GM18519 (cell line): ENCODE results near the gene CSNK2A3.

Experiments
- ATAC-seq: cut with Tn5 transposase; IDR thresholded peaks from one replicate; pipeline ENCODE4 v1.9.1; 2021; ENCODE audit warnings: mild to moderate bottlenecking, moderate library complexity; ENCODE audit not compliant: unreplicated experiment, low FRiP score

The CSNK2A3 gene

DNA sequence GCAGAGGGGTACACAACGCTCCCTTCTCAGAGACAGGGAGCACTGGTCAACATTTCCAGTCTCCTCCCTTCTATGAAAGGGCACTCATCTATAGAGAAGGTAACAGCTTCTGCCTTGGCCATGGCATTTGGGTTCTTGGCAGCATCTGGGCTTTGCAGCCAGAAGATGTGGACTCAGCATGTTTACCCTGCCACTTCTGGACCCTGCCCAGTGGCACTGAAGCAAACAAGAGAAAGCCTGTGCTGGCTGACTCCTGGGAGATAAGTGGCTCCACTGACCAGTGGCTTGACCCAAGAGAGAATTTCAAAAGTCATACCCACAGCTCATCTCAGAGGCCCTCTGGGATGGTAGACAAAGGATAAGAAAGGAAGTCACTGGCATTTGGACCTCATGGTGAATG is 8.0 kb downstream of the CSNK2A3 start:
- ATAC-seq, result no peak

DNA sequence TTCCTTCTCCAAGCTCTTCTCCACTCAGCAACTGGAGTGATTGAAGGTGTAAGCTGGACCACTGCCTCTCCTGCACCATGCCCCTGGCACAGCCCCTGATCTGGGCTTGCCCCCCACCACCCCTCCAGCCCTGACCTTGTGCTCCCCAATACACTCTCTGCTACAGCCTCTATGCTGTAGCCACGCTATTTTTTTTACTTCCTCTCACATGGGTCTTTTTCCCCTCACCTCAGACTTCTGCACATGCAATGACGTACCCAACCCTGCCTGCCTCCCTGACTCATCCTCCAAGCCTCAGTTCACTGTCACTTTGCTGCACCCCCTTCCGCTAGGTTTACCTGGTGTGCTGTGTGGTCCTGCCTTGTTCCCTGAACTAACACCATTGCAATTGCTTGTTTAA is 9.0 kb downstream of the CSNK2A3 start:
- ATAC-seq, result no peak

DNA sequence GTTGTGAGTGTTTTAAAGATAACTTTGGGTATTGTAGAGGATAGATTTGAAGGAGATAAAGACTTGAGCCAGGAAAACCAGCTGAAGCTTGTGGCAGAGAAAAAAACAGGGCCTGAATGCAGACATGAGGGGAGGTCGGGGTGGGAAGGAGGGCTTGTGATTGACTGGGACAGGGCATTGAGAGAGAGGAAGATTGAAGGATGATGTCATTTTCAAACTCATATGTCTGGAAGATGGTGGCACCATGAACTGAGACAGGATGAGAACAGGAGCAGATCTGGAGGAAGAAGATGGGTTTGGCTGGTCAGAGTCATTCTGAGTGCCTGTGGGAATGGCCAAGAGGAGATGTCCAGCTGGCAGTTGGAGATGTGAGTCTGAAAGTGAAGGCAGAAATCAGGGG is 14.7 kb downstream of the CSNK2A3 start:
- no peak for ATAC-seq

DNA sequence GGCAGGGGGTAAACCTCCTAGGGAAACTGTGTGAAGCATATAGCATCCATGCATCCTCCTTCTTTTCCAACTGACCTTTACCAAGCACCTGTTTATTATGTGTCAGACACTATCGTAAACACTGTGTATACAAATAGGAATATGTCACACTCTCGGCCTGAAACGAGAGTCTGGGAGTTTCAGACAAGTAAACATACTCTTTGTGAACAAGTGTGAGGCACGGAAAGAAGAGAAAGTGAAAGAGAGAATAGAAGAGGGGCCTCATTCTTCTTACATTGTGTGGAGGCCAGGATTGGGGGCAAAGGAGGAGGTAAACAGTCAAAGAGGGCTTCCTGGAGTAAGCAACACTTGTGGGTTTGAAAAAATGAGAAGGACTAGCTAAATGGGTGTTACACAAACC is 16.4 kb downstream of the CSNK2A3 start:
- no peak for ATAC-seq

DNA sequence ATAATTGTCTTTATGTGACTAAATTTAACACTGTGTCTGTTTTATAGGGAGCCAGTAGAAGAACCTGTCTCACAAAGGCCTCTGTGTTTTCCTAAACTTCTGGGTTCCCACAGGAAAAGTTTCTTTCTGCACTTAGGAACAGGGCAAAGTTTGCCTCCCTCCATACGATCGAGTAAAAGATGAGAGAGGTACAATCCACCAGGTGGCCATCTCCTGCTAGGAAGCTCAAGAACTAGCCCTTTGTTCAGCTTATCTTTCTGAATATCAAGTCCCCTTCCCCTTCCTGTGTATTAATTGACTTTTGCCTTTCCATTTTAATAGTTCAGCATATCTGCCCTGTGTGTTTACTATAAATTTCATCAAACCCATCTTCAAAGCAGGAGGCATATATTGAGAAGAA is 18.0 kb downstream of the CSNK2A3 start:
- ATAC-seq, result no peak

DNA sequence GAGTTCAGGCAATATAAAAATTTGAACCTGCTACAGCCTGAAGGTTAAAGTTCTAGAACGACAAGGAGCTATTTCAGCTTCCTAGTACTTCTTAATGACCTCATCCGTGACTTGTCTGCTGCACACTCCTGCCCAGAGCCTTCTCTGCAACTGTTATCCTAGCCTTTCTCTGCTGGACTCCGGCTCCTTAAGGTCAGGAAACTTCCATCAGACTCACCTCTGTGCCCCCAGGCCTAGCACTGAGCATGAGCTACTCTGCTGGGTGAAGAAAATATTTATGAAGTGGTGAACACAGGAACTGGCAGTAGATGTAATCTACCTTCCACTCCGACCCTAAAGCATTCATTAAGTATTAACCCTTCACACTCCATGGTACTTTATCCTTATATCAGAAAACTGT is 18.4 kb downstream of the CSNK2A3 start:
- ATAC-seq, result no peak

DNA sequence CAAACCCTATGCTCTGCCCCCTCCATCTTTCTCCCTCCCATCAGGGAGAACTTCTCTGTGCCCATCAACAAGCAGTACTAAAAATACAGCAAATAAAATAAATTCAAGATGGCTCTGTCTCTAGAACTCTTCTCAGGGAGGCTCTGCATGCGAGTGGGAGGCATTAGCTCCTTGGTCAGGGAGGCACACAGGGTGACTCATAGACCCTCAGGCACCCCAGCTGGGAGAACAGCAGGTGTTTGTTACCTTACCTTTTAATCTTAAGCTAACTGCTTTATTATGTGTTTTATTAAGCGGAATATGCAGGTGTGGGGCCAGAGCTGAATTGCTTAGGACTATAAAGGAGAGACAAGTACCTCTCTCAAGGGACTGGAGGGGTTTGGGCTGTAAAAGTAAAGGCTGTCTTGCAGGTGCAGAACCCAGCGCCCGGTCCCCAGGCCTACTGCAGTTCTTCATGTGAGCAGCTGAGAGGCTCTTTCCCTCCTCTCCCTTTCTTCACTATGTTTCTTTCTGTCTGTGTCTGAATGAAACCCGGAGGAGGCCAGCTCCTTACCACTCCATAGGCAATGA is 20.8 kb downstream of the CSNK2A3 start:
- no peak for ATAC-seq

DNA sequence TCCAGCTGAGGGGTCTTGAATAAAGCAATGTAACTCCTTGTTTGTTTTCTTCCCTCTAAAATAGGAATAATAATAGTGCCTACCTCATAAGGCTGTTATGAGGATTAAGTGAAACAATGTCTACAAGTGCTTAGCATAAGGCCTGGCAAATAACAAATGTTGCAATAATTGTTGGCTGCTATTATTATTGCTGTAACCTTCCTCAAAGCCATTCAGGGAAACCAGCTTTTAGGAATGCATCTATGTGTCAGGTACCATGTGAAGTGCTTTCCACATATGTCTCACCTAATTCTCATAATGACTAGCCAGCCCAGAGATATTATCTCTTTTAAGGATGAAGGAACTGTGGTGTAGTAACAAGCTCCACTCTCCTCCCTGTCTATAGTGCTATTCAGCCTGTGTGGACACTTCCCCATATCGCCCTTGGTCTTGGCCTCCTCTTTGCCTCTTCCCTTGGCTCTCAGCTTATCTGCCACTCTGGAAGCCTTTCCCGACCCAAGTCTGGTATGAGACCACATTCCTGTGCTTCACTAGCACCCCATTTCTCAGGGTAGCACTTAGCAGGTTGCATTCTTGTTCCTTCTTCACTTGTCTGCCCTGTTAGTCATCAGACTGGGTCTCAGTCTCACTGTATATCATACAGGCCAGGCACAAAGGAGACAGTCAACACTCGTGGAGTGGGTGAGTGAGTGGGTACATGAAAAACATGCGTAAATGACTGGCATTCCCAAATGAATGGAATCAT is 23.8 kb downstream of the CSNK2A3 start:
- ATAC-seq, result no peak

DNA sequence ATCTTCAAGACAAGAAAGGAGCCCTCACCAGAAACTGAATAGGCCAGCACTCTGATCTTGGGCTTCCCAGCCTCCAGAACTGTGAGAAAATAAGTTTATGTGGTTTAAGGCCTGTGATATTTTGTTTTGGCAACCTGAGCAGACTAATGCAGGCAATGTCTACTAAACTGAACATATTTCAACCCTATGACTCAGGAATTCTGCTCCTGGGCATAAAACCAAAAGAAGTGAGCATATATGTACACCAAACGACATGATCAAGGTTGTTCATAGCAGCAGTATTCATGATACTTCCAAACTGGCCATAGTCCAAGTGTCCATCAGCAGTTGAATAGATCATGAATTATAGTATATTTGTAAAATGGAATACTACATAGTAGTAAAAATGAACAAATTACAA is 29.0 kb downstream of the CSNK2A3 start:
- ATAC-seq, result no peak

DNA sequence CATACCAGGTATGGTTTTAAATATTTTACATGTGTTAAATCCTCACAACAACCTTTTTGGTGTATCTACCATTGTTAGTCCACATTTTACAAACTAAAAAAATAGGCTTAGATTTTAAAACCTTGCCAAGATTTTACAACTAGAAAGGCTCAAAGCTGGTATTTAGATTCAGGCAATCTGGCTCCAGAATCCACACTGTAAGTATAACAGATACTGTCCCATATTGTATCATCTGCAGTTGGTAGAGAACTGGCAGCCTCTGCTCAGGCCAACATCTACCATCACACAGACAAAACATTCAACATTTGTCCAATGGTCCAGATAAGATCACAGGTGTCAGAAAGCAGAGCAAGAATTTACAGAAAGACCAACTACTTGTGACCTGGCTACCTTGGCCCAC is 30.9 kb downstream of the CSNK2A3 start:
- ATAC-seq, result no peak

DNA sequence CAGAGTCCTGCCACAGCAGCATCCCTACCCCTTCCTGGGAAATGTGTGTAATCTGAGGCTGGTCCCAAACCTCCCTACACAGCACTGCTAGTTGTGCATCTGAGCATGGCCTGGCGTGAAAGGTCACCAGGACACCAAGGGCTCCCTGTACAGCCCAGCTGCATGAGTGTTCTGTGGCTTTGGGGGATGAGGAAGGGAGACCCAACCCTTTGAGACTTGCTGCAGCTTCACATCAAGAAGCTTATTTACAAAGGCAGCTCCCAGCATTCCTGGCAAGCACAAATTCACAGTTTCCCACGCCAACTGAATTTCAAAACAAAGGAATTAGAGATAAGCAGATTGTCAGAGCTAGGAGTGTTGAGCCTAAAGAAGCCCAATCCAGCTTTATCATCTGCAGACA is 32.2 kb downstream of the CSNK2A3 start:
- ATAC-seq, result no peak

DNA sequence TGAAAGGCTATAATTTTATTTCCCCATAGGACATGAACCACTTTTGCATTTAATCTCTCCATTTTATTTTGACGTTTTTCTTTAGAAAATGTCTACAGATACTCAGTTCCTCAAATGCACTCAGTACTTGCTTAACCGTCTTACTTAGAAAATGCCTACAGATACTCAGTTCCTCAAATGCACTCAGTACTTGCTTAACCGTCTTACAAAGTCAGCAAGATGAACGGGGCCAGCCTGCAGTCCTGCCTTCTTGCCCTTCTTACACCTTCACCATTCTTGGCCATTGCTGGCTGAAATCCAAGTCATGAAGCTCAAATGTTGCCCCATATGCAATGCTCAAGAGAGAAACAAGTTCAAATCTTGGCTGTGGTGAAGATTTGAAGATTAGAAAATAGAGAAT is 34.1 kb downstream of the CSNK2A3 start:
- peak; percentile 95 for ATAC-seq

DNA sequence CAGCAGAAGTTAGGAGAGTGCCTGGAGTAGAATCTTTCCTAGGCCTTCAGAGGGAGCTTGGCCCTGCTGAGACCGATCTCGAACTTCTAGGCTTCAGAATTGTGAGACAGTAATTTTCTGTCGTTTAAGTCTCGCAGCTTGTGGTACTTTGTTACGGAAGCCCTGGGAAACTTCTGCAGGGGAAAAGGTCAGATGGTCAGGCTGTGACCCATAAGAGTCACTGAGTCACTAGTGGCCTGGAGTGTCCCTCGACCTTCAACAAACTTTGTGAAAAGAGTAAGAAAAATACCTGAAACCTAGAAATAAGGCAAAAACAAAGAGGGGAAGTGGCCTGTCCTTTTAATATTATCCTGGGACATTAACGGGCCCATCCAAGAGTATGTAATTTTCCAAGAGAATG is 34.6 kb downstream of the CSNK2A3 start:
- ATAC-seq, result no peak

DNA sequence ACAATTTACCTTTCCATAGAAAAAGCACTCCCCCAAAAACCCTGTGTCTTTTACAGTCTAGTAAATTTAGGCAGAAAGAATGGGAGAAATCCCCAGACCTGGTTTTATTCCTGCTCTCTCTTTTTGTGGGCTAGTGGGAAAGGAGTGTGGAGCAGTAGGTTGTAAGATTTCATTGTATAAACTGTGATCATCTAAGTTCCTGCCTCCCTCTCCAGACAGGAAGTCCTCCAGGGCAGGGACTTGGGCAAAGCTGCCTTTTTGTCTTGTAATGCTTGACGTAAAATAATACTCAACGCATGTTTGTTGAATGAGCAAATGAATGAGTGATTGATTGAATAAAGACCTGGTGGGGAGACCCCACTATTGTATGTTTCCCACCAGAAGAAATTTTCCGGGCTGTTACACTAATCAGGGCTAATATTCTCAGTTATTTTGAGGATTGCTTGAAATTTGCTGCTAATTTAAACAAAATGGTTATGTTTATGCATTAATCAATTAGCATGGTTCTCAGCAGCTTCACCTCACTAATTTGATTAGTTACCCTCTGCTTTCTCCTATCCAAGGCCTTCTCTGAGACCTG is 36.3 kb downstream of the CSNK2A3 start:
- ATAC-seq, result no peak

DNA sequence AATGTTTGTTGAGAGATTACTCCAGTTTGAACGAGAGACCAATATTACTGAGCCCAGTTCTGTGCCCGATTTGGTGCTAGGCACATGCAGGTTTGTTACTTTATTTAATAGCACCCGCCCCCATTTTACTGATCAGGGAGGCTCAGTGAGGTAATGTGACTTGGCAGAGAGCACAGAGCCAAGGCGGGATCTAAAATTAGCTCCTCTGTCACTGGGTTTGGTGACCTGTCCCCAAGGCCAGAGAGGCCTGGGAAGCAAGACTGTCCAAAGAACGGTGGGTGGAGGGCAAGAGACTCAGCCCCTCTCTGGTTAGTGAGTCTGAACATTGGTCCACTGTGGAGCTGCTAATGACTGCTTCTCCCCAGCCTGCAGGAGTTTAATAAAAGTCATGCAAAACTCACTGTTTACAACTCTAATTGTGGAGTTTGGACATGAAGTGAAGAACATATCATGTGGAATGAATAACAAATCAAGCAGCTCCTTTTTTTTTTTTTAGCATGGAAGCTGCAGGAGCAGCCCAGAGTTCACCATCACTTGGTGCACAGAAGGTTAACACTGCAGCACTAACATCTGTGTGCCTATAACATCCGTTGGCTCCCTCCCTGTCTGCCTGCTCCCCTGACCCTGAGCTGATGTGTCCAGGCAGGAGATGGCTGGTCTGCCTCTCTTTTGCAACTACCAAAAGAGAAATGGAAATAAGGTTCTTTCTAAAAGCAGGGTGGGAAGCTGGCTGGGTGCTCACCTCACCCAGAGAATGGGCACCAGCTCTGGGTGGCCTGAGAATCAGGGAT is 39.0 kb downstream of the CSNK2A3 start:
- no peak for ATAC-seq

DNA sequence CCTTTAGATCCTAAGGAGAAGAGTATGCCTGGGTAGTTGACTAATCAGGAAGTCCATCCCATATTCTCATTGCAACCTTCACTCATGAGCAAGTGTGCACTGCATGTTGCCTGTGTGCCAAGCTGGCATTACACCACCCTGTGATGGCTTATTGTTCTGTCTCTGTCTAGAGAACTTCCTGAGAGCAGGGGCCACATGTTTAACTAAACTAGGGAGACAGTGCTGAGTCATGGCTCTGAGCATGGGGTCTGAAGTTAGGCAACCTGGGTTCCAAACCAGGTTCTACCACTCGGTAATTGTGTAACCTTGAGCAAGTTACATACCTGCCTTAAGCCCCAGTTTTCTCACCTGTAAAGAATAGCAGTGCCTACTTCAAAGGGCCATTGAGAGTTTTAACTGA is 39.6 kb downstream of the CSNK2A3 start:
- ATAC-seq, result no peak

DNA sequence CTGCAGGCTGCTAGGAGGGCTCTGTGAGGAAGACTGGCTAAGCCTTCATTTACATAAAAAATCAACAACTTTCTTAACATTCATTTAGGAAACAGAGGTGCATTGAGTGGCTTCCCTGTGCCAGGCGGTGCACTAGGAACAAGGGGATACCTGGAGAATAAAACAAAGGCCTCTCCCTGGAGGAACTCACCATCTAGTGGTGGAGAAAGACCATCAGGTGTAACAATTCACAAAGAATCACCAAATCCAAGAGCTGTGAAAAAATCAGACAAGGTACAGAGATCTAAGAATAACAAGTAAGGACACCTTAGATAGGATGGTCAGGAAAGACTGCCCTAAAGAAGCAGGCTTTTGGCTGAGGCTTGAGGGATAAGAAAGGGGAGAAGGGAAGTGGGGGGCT is 40.3 kb downstream of the CSNK2A3 start:
- no peak for ATAC-seq

DNA sequence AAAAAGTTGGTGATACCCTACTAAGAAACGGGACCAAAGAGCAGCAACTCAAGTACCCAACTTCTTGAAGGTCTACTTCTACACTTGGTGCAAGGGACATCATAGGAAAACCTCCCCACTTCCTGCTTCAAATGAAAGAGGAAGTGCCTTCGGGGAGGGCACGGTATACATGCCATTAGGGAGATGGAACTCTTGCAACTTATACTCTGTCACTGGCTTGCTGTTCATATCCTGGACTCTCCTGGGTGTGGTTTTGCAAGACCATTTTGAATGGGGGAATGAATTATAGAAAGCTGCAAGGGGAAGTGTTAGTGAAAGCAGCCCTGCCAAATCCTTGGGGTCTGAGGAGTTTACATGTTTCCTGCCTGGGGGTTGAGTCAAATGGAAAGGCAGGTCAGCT is 41.9 kb downstream of the CSNK2A3 start:
- no peak for ATAC-seq

DNA sequence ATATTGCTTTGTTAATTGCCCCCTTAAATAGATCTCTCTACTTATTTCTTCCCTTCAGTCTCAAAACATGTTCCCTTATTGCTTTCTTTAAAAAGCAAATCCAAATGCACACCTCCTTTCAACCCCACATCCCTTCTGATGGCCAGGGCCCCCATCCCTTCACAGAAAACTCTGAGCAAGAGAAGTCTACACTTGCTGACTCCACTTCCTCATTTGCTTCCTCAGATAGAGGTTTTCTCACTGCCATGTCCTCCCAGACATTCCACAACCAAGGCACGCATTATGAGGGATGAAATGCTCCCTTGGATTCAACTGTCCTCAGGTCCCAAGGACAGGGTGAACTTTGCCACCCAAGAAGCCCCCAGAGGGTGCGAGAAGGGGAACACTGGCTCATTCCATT is 43.1 kb downstream of the CSNK2A3 start:
- no peak for ATAC-seq

DNA sequence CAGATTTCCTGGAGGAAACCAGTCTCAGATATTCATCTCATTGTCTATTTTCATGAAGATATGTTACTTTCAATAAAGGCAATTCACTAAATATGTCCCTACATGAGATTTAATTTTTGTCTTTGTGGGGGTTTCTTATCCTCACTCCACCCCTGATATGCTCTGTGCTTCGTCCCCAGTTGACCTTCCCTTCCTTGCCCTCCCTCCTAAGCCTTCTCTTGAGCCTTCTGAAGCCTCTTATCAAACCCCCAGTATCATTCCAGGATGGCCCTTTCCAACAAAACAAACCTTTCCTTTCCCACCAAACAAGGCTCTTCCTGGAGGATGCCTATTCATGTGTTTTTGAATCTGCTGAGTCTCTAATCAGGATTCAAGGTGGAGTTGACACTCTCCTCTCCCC is 44.8 kb downstream of the CSNK2A3 start:
- no peak for ATAC-seq

DNA sequence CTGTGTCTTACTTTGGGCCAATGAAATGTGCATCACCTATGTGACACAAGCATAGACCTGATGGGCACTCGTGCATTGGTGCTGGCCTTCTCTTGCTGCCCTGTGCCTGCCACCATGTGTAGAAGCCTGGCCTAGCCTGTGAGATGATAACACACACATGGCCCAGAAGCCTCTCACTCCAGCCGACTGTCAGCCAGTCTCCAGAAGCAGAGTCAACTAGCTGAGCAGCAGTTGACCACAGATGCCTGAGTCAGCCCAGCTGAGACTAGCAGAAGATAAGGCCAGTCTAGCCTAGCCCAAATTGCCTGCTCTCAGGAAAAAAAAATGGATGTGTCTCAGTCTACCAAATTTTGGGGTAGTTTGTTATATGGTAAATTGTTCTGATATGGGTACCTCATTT is 46.2 kb downstream of the CSNK2A3 start:
- no peak for ATAC-seq

DNA sequence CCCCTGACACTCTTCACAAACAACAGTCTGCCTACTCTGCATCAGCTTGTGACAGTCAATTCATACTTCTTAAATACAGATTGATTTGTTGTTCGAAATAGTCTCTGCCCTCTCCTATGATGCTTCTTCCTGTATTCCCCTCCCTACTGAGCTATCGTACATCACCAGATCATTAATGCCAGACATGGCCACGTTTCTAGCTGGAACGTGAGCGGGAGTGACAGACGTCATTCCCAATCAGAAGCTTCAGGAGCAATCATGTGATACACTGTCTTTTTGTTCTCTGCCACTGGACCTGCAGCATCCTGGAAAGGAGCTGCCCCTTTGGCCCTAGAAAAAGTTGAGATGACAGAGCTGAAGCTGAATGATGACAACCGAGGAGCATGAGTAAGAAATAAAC is 48.5 kb downstream of the CSNK2A3 start:
- ATAC-seq, result no peak
